ENCODE results near the gene TMEM80. TPM values are rescaled to one million over a fixed set of nuclear protein-coding genes. Genes with fewer than 3 reads are reported as not detected.
A peak's percentile ranks its signal among the peaks of the same experiment; 100 is the strongest.

Gene TMEM80
- total RNA-seq, 2 experiments from 2014 or later, result 21.0 to 22.0 TPM

GRCh38 chr11:690738-691633, 4.6 kb upstream of the TMEM80 start:
- Mint-ChIP-seq H3K4me3 (peak overlapping the region; percentile 89), H3K27ac (peak overlapping the region; percentile 96), H3K9me3 (no peaks in the 10 kb centered on the region), H3K36me3 (ENCODE audit: low read depth) (peaks cover 52% of the 10 kb centered on the region), H3K4me1 (ENCODE audit: low read depth) (peaks cover 36% of the 10 kb centered on the region), H3K27me3 (no peaks in the 10 kb centered on the region)
- no peaks in the 10 kb centered on the region for H3K9me3 ChIP-seq (ENCODE audit: control insufficient read depth in 1 of 2, insufficient read depth in 1 of 2, low read length in 2 of 2)
- peak overlapping the region in 1 of 2 donors; percentile 26 for H3K27ac ChIP-seq (ENCODE audit: low read depth in 1 of 2, low read length in 2 of 2)
- no peak for TF ChIP-seq CTCF (IDR thresholded peaks at IDR 0.05)
- ChIA-PET POLR2A (interaction anchor here (0.7 to 1.4 kb wide), 3 partner anchors 86 to 128 kb away, joined by 3 to 4 read pairs (median 3); partner anchors contain the start of genes GATD1, PHRF1 and PNPLA2), CTCF (interaction anchor here (1.2 kb wide), 1 partner anchor 136 kb away, joined by 4 read pairs; no protein-coding TSS in a partner anchor)
- intact Hi-C loops (cut with DNase I, micrococcal nuclease), result loop anchor here (5.0 to 10.0 kb wide), 3 partner anchors 36 to 126 kb away; partner anchors contain the start of genes LMNTD2 (in 1 of the 2) and RASSF7 (in 1 of the 2)
- peaks cover 35% of the 10 kb centered on the region for H3K36me3 ChIP-seq (ENCODE audit: insufficient read depth, low read length)
- H3K4me3 ChIP-seq (ENCODE audit: low read length), result no peak overlapping the region
- DNase-seq (peak in 5 of 14 experiments; percentile 15 to 58 (median 27)), ATAC-seq (ENCODE audit: poor library complexity) (no peak)
- H3K27me3 ChIP-seq (ENCODE audit: control insufficient read depth in 1 of 2, insufficient read depth in 2 of 2, low read length in 2 of 2), result no peaks in the 10 kb centered on the region
- H3K4me1 ChIP-seq (ENCODE audit: insufficient read depth, low read length), result peaks cover 48% of the 10 kb centered on the region

- H3K27ac ChIP-seq (ENCODE audit: low read depth in 1 of 2, low read length in 2 of 2), result peak overlapping the region in 1 of 2 donors; percentile 56
- H3K9me3 ChIP-seq (ENCODE audit: control insufficient read depth in 1 of 2, insufficient read depth in 1 of 2, low read length in 2 of 2), result no peaks in the 10 kb centered on the region
- peaks cover 44% of the 10 kb centered on the region for H3K36me3 Mint-ChIP-seq (ENCODE audit: low read depth)
- peak in 1 of 14 experiments; percentile 30 for DNase-seq
- no peak for ATAC-seq (ENCODE audit: poor library complexity)
- TF ChIP-seq CTCF (IDR thresholded peaks at IDR 0.05), result no peak
- no peak overlapping the region for H3K4me3 ChIP-seq (ENCODE audit: low read length)
- no peaks in the 10 kb centered on the region for H3K27me3 ChIP-seq (ENCODE audit: control insufficient read depth in 1 of 2, insufficient read depth in 2 of 2, low read length in 2 of 2)
- H3K36me3 ChIP-seq (ENCODE audit: insufficient read depth, low read length), result peaks cover 26% of the 10 kb centered on the region
- peaks cover 58% of the 10 kb centered on the region for H3K4me1 ChIP-seq (ENCODE audit: insufficient read depth, low read length)
- no peaks in the 10 kb centered on the region for H3K27me3 Mint-ChIP-seq
- peaks cover 42% of the 10 kb centered on the region for H3K4me1 Mint-ChIP-seq (ENCODE audit: low read depth)
- no peaks in the 10 kb centered on the region for H3K9me3 Mint-ChIP-seq
- H3K27ac Mint-ChIP-seq, result peak overlapping the region; percentile 96
- ChIA-PET CTCF (interaction anchor here (0.6 to 1.2 kb wide), 2 partner anchors 118 to 137 kb away, joined by 3 to 6 read pairs; partner anchors contain the start of gene RPLP2), POLR2A (interaction anchor here (1.1 to 1.4 kb wide), 2 partner anchors 85 to 116 kb away, joined by 3 to 4 read pairs; partner anchors contain the start of genes GATD1 and PHRF1)
- intact Hi-C loops (cut with DNase I, micrococcal nuclease), result loop anchor here (5.0 to 10.0 kb wide), 3 partner anchors 35 to 127 kb away; partner anchors contain the start of genes LMNTD2 (in 1 of the 2) and RASSF7 (in 1 of the 2)
- peak overlapping the region; percentile 89 for H3K4me3 Mint-ChIP-seq
These were observed 3.7 kb upstream of the TMEM80 start for GRCh38 chr11:691710-692590.
